Prostate gland (tissue), 2 donors: ENCODE results near the gene HOXD11.

Source experiments
- POLR2A ChIP-seq: fragments of 450-650 bp; IDR thresholded peaks from one replicate; pipeline ENCODE4 v1.6.1; 2016; ENCODE audit warnings: antibody characterized with exemption, mild to moderate bottlenecking
- POLR2AphosphoS5 ChIP-seq: sonication (generic); formaldehyde crosslinking; IDR thresholded peaks from one replicate; pipeline ENCODE4 v1.6.1; 2017; ENCODE audit warnings: antibody characterized with exemption
- TF ChIP-seq, protein P1 (sequence below), 4 experiments: fragments of 200-600 bp in 2 of 4; fragments of 450-650 bp in 2 of 4; sonication (generic) in 2 of 4; IDR thresholded peaks; 1 replicate in 3 of 4; 2 replicates in 1 of 4; pipeline ENCODE4 v1.5.1; 2016 to 2019; ENCODE audit warnings: antibody characterized with exemption in 4 of 4, mild to moderate bottlenecking in 2 of 4, moderate library complexity in 2 of 4

DNA sequence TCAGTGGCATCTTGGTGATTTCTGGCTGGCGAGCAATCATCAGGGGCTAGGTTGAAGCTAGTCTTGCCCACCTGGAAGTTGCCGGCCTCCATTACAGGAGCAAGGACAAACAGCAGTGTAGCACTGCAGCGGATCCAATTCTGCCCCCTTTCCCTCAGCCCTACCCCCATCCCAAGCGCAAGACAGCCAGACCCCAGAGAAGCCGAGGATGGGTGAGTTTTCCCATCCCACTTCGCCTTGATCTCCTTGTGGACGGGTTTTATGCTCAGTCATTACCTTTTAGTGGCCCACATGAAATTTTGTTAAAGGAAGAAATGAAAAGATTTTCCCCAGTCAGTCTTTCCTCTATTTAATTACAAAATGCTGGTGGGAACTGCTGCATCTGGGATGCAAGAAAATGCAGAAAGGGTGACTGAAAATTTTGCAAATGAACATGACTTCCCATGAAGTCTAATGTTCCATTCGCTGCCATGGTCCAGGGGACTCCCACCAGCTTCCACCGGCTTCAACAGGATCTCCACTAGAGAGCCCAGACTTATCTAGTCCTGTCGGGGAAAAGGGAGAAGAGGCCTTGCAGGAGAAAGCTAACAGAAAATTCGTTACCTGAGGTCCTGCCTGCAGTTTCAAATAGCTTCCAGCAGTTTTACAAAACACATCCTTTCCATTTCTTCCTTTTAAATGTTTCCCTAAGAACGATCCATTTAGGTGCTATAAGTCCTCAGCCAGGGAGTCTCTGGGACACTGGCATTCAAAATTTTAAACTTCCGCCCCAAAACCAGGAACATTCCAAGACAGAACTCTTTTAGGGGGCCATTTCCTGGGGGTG, 13.5 kb downstream of the HOXD11 start:
- TF ChIP-seq, protein P1, sequence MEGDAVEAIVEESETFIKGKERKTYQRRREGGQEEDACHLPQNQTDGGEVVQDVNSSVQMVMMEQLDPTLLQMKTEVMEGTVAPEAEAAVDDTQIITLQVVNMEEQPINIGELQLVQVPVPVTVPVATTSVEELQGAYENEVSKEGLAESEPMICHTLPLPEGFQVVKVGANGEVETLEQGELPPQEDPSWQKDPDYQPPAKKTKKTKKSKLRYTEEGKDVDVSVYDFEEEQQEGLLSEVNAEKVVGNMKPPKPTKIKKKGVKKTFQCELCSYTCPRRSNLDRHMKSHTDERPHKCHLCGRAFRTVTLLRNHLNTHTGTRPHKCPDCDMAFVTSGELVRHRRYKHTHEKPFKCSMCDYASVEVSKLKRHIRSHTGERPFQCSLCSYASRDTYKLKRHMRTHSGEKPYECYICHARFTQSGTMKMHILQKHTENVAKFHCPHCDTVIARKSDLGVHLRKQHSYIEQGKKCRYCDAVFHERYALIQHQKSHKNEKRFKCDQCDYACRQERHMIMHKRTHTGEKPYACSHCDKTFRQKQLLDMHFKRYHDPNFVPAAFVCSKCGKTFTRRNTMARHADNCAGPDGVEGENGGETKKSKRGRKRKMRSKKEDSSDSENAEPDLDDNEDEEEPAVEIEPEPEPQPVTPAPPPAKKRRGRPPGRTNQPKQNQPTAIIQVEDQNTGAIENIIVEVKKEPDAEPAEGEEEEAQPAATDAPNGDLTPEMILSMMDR (IDR thresholded peaks at IDR 0.05): no peak
- TF ChIP-seq POLR2A: no peak
- no peak for TF ChIP-seq POLR2AphosphoS5
